GM18861 (cell line): Measurements from ENCODE around the gene ACMSD.

Experiments
- ATAC-seq: cut with Tn5 transposase; IDR thresholded peaks from one replicate; pipeline ENCODE4 v1.9.1; 2021; ENCODE audit not compliant: unreplicated experiment

Gene ACMSD

DNA sequence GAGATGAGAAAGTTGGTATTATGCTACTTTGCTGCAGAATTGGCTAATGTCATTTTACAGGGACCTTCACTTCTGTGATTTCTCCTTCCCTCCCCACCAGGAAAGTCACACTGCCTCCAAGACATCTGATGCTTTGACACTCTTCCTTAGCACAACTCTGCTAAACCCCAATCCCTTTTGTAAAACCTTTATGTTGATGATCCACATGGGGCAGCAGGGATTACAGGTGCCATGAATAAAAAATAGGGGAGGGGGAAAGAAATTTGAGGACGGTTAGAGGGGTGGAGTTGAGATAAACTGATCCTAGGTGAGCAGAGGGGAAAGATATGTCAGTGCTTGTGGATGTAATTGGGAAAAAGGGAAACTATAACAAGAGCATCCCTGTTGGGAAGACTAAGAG, 106.6 kb downstream of the ACMSD start:
- ATAC-seq: no peak

GRCh38 chr2:134946073-134946472, 107.7 kb downstream of the ACMSD start:
- no peak for ATAC-seq

GRCh38 chr2:134949981-134950708, 111.7 kb downstream of the ACMSD start:
- no peak for ATAC-seq

GRCh38 chr2:134950886-134951285, 112.5 kb downstream of the ACMSD start:
- ATAC-seq: no peak
